HT-29 (cell line): ENCODE results near the gene PDHB. TPM values are rescaled to one million over a fixed set of nuclear protein-coding genes. Genes with fewer than 3 reads are reported as not detected.
"Not testable (repeated sequence)": the region's sequence is repeated elsewhere in the genome, so short reads cannot be mapped to it uniquely, and the experiment has no call there.

Source experiments
- DNase-seq: peaks from one replicate; pipeline ENCODE4 v3.0.0-alpha.2; 2015; ENCODE audit warnings: low spot score
- total RNA-seq: library from RNA; depleted of rRNA; stranded (reverse); fragments of >200 nt; shearing (Covaris generic); gene quantifications from 2 replicates; pipeline ENCODE4 v1.2.3, GENCODE V29; 2014; rRNA removed

Gene PDHB
- 34.2 and 47.8 TPM in 2 replicates for total RNA-seq

DNA sequence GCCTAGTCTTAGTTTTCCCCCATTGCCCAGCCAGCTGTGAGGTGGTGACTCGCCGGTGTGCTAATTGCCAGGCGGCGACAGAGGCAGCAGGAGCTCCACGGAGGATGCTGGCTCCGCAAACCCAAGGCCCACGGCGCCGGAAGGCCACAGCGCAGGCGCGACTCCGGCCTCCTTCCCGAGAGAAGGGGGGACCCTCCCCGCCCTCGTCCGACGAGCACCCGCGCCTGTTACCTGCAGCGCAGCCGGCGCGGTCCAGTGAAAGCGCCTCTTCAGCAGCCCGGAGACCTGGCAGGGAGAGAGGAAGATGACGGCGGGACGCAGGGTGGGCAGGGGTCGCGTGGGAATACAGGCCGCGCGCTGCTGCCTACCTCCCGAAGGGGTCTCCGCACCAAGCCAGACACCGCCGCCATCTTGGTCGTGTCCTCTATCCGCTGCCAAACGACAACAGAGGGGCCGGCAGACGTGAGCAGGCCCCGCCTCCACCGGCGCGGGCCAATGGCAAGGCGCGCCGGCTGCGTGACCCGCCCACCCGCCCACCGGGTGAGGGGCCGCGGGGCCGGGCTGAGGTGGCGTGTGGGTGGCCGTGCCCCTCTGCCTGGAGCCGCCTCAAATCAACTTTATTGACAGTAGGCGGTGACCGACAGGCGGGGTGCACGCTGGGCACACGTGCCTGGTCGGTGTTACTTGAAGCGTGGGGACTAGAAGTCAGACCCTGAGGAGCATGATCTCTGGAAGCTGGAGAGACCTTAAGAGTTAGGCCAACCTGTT, at the start of gene PDHB:
TSS of gene PDHB (minus strand) at position 433 of the 768 bp plus-strand sequence. CDS start at position 410, 23 bp downstream.
- peak; percentile 76 for DNase-seq

DNA sequence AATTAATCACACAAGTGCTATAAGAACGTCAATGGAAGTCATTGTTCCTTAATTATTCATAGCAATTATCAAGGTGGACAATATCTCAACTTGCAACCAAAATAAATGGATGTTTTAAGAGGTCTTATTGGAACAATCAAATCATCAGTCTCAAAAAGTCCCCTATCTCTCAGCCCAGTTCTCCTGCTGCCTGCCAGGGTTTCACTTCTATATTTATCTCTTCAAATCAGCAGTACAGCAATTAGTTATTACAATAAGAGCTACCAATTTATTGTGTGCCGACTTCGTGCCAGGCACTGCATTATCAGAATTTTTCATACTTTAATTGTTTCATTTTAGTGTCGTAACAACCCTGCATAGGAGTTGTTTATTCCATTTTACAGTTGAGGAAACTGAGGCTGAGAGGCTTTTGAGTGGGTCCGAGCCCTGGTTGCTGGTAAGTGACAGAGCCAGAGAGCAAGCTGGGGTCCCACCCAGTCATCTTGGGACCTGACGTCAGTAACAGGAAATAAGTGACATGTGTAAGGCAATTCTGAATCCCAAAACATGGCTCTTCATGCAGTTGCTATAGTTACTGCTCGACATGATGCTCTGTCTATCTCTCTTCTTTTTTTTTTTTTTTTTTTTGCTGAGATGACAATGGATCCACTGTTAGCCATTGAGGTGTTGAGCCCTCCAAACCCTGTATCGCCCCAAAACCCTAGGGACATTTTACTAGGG, 49.4 kb upstream of the PDHB start:
- no peak for DNase-seq

DNA sequence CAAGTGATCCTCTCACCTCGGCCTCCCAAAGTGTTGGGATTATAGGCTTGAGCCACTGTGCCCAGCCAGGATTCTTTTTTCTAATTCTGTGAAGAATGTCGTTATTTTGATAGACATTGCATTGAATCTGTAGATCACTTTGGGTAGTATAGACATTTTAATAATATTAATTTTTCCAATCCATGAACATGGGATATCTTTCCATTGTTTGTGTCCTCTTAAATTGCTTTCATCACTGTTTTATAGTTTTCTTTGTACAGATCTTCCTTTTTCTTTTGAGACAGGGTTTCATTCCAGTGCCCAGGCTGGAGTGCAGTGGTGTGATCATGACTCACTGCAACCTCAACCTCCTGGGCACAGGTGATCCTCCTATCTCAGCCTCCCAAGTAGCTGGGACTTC, 46.7 kb upstream of the PDHB start:
- DNase-seq, result no peak

DNA sequence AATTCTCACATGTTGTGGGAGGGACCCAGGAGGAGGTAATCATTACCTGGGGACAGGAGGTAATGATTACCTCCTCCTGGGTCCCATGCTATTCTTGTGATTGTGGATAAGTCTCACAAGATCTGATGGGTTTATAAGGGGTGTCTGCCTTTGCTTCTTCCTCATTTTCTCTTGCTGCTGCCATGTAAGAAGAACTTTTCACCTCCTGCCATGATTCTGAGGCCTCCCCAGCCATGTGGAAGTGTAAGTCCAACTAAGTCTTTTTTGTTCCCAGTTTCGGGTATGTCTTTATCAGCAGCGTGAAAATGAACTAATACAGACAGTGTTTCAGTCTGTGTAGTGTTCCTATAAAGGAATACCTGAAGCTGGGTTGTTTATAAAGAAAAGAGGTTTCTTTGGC, 45.1 kb upstream of the PDHB start:
- no peak for DNase-seq

DNA sequence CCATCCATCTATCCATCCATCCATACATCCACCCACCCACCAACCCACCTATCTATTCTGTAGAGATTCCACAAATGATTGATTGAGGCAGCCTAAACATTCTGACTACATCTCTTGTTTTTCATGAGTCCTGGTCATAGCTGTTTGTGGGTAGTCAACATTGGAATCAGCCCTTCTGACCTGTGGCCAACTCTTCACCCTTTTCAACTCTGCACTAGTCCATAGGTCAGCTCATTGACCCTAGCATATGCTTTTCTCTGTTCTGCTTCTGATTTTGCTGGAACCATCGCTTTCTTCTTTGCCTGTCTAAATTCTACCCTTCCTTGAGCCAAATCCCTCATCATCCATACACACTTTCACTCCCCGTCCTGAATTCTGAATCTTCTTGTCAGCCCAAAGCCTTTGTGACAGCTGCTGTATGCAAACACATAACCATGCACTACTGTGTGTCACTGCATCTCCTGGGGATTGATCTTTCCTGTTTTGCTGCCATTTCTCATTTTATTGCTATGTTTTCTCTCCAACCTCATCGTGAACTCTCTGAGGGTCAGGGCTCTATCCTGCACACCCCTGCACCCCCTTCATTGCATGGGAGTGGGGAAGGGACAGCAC, 41.4 kb upstream of the PDHB start:
- DNase-seq, result no peak

DNA sequence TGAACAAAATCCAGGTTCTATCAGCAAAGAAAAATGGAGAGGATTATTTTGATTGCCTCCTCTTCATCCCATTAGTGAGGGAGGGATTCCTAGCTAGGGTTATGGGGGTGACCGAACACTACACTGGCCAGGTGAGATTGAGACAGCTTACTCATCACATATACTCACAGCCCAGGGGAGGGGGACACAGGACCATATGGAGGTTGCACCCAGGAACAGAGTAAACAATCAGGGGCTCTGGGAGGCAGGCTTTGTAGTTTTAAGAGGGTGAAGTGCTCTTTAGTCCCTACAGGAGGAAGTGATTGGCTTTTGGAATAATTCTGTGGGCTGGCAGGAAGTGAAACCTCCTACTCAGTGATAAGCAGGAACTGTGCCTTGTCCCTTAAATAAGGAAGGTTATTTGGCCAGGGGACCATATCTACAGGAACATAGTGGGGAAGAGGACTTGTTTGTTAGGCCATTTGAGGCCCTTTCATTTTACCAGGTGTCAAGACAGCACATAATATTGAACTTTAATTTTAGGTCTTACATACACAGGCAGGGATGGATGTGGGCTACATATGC, 40.8 kb upstream of the PDHB start:
- DNase-seq, result no peak

DNA sequence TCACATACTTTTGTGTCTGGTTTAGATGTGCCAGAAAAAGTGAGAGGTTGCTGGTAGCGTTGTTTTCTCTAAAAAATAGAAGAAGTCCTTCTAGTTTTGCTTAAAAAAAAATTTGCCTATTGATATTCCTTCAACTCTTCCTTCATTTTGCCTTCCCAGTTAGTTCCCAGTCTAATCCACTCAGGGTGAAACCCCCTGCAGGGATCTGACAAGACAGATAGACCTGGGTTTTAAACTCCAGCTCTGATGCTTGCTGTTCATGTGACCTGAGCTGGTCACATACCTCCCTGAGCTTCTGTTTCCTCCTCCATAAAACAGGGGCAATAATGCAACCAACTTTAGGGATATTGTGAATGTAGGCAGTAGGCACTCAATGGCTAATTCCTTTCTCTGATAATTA, 39.6 kb upstream of the PDHB start:
- DNase-seq, result no peak

DNA sequence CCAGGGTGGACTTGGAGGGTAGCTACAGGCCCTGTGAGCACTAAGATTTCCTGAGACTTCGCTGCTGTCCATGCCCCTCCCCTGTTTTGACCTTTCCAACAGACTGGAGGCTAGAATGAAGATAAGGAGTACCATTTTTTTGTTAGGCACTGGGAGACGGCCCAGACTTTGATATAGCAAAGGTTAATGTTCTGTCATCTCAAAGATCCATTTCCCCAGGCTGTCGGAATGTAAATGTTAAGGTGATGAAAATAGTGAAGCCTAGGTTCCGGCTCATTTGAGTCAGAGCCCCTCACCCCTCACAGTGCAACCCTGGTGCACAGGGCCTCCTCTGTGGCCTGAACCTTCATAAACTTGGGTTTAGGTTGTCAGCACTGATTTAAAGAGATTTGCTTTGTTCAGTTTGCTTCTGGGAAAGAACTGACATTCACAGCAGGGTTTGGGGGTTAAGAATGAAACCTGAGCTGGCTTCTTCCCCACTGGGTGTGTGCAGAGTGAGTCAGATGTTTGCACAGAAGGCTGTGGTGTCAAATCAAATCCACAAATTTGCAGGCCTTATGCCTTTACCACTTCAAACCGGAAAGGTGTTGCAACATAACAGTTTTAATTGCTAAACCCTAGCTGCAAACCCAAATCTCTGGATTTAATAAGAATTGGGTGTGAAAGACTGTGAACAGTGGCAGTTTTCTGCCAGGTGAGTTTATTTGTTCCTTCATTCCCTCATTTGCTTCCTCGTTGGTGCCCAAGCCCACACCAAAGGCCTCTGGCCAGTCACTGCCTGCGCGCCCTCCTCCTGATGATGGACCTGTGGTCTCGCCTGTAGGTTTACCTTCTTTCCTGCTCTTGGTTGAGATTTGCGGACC, 37.6 kb upstream of the PDHB start:
- peak; percentile 71 for DNase-seq

DNA sequence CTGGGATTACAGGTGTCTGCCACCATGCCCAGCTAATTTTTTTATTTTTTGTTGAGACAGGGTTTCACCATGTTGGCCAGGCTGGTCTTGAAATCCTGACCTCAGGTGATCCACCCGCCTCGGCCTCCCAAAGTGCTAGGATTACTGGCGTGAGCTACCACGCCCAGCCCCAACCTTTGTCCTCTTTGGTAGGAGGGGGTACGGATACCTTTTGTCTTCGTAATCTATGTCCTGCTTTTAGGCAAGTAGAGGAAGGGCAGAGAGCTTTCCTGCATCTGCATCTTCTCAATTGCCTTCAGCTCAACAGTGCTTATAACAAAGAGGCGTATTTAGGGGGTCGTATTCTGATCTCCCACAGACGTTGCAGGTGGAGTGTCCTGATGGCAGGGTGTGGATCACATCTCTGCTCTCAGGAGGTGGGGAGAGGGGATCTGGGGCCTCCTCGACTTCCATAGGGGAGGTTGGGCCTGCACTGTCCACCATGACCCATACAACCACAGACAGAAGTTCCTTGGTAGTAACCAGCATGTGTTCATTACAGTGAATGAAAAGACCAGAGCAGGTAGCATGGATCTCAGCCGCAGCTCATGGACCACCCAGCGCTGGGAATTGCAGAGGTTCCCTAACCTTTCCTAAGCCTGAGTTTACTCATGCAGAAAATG, 36.9 kb upstream of the PDHB start:
- no peak for DNase-seq

DNA sequence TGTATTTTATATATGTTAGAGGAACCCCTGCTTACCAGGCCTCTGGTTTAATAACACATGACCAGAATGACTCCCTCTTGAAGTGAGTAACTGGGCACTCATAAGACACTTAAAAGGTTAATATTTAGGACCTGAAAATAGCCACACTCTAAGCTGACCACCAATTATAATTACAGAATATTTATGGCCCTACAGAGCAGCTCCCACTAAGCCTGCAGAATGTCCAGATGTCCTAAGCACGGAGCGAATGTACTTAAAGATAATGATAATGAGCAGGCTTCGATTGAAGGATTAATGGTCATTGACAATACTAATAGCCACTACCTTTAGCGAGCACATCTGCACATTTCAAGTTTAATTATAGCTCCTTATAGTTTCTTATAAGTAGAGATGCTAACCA, 35.5 kb upstream of the PDHB start:
- no peak for DNase-seq

DNA sequence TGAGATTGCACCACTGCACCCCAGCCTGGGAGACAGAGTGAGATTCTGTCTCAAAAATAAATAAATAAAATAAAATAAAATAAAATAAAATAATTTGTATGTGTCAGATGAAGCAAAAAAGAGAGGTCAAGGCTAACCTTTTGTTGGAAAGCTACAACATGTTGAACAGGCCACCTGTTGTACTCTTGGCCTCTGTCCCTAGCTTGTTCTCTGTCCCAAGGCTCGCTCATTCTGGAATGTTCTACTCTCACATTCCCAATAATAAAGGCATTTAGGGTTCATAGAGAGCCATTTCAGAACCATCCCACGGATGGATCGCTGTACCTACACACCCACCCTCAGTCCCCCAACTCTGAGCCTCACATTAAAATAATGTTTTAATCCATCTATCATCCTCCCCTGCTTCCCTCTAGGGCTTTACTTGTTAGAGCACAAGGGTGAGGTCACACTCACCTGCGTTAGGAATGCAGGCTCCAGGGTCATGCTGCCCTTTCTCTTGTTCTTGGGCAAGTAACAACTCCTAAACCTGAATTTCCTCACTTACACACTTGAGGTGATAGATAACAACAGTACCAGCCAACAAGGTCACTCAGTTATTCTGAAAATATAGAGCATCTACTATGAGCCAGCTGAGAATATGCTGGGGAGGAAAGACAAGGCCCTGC, 33.4 kb upstream of the PDHB start:
- no peak for DNase-seq

DNA sequence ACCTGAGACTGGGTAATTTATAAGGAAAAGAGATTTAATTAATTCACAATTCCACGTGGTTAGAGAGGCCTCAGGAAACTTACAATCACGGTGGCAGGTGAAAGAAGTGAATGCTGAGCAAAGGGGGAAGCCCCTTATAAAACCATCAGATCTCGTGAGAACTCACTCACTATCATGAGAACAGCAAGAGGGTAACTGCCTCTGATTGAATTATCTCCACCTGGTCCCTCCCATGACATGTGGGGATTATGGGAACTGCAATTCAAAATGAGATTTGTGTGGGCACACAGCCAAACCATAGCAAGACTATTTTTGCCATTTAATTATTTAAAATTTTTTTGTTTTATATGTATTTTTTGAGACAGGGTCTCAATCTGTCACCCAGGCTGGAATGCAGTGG, 31.2 kb upstream of the PDHB start:
- no peak for DNase-seq

DNA sequence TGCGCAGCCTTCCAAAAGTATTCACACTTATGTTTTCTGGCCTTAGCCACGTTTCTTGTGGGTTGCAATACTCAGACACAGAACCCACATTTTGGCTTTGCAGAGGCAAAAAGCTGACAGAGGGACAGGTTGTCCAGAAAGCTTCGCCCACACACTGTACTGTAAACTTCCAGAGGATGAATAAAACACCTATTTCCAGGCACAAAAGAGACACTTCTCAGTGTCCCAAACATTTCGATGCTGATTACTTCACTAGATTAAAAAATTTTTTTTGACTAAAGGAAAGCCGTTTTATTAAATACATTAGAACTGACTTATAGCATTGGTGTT, 30.3 kb upstream of the PDHB start:
- no peak for DNase-seq

DNA sequence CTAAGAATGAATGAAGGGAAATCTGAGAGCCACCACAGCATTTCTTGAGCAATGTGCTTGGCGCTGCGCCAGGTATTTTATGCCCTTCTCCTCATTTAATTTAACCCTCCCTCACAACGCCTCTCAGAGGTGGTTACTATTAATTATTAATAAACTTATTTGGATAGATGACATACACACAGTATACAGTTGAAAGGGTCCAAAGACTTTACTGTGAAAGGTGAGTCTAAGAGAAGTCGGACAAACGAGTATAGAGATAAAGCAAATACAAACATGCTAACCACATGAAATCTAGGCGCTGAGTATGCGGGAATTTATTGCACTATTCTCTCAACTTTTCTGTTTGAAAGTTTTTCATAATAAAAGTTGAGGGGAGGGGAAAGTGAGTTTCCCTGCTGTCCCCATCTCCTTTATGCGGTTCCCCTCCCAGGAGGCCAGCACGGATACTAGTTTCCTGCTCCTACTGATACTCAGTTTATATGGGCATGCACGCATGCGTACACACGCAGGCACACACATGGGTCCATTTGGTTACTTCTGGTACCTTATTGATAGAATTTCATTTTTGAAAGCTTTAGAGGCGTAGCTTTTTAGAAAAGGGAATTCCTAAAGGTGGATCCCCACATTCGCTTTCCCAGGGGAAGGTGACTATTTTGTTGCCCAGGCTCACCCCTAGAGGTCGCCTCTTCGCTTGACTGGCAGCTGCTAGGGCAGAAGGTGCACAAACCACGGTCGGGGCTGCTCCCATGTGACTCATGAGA, 29.7 kb upstream of the PDHB start:
- peak; percentile 78 for DNase-seq

DNA sequence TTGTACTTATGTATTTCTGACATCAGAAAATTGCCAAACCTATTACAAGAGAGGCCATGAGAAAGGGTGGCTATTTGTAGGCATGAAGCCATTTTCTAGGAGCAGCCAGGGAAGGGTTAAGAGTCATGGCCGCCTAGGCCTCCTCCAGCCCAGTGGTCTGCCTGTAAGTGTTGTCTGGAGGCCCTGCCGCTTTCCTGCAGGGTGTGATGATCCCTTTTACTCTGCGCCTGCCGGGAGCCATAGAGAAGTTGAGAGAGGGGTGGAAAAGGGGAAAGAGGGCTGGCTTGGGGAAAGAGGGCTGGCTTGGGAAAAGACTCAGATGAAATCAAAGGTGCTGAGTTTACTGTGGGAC, 29.2 kb upstream of the PDHB start:
- no peak for DNase-seq

DNA sequence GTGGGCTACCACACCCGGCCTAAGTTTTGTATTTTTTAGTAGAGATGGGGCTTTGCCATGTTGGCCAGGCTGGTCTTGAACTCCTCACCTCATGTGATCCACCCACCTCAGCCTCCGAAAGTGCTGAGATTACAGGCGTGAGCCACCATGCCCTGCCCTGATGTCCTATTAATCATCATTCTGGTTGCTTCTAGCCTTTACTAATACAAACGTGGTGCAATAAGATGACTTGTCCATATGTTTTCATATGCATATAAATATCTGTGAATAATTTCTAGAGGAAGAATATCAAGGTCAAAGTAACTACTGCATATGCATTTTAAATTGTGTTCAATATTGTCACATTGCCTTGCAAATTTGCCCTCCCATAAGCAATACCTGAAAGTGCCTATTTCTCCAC, 25.5 kb upstream of the PDHB start:
- no peak for DNase-seq

DNA sequence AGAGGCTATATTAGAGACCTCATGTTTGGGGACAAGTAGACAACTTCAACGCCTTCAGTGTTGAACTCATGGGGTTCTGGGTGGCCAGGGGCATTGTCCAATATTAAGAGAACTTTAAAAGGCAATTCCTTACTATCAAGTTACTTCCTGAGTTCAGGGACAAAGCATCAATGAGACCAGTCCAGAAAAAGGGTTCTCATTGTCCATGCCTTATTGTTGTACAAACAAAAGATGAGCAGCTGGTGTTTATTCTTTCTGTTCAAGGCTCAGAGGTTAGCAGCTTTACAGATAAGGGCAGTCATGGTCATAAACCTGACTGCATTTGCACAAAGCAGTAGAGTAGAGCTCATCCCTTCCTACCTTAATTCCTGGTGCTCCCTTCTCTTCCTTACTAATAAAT, 18.5 kb upstream of the PDHB start:
- no peak for DNase-seq

DNA sequence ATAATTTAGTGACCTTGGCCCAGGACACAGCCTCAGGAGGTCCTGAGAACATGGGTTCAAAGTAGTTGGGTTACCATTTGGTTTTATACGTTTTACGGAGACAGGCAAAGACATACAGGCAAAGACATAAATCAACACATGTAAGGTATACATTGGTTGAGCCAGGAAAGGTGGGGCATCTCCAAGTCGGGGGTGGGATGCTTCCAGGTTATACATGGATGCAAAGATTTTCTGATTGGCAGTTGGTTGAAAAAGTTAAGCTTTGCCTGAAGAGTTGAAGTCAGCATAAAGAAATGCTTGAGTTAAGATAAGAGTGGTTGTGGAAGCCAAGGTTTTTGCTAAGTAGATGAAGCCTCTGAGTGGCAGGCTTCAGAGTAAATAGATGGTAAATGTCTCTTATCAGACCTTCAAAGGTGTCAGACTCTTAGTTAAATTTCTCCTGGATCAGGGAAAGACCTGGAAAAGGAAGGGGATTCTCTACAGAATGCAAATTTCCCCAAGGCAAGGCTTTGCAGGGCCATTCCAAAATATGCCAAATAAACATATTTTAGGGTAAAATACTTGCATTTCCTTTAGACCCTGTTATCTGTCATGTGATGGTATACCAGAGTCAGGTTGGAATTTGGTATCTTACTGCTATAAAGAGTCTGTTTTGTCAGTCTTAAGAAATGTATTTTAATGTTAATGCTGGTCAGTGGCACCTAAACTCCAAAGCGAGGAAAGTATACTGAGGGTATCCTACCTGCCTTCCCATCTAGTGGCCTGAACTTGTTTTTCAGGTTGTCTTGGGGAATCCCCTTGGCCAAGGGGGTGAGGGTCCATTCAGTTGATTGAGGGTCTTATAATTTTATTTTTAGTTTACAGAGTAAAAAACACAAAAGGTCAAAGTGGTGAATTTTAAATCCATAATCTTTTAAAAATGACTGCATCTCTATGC, 8.2 kb upstream of the PDHB start:
- no peak for DNase-seq

DNA sequence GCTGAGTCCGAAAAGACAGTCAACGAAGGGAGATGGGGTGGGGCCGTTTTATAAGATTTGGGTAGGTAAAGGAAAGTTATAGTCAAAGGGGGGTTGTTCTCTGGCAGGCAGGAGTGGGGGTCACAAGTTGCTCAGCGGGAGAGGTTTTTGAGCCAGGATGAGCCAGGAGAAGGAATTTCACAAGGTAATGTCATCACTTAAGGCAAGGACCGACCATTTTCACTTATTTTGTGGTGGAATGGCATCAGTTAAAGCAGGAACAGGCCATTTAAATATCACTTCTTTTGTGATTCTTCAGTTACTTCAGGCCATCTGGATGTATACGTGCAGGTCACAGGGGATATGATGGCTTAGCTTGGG, 7.3 kb upstream of the PDHB start:
- not testable (repeated sequence) for DNase-seq
